NB4 (cell line): Measurements from ENCODE around the gene GREB1L.

Experiments
- CTCF ChIP-seq: IDR thresholded peaks from one replicate; pipeline ENCODE4 v1.5.1; 2012; ENCODE audit warnings: low read depth, low read length
- MYC ChIP-seq: IDR thresholded peaks from 2 replicates; pipeline ENCODE4 v1.6.1; 2011; ENCODE audit warnings: low read depth, low read length

- TF ChIP-seq CTCF, result no peak
- TF ChIP-seq MYC, result no peak
Observed at GRCh38 chr18:21408681-21409080, 166.6 kb downstream of the GREB1L start.
